Progenitor cell of endocrine pancreas (in vitro differentiated cells): ENCODE measurements around the gene SCO2. TPM values are rescaled to one million over a fixed set of nuclear protein-coding genes. Genes with fewer than 3 reads are reported as not detected.

Experiments used
- DNase-seq: peaks from one replicate; pipeline ENCODE4 v3.0.0; 2021; ENCODE audit warnings: low spot score; ENCODE audit not compliant: unreplicated experiment
- H3K27ac Mint-ChIP-seq: 2 replicates; pipeline ENCODE4 v1.8.0; 2021; ENCODE audit warnings: mild to moderate bottlenecking, moderate library complexity, mixed read lengths
- H3K27me3 Mint-ChIP-seq: 2 replicates; pipeline ENCODE4 v1.8.0; 2021; ENCODE audit warnings: mixed read lengths
- H3K36me3 Mint-ChIP-seq: 2 replicates; pipeline ENCODE4 v1.8.0; 2022; ENCODE audit warnings: mixed read lengths; ENCODE audit not compliant: insufficient read depth
- H3K4me1 Mint-ChIP-seq: 2 replicates; pipeline ENCODE4 v1.8.0; 2021; ENCODE audit warnings: low read depth, mixed read lengths
- H3K4me3 Mint-ChIP-seq: 2 replicates; pipeline ENCODE4 v1.8.0; 2021; ENCODE audit warnings: low read depth, mild to moderate bottlenecking, moderate library complexity, mixed read lengths
- H3K9me3 Mint-ChIP-seq: 2 replicates; pipeline ENCODE4 v1.8.0; 2021; ENCODE audit warnings: low read depth, mixed read lengths
- CTCF ChIP-seq: fragments of 200-600 bp; sonication (generic); IDR thresholded peaks from one replicate; pipeline ENCODE4 v1.5.0; 2021; ENCODE audit warnings: antibody characterized with exemption, mild to moderate bottlenecking; ENCODE audit not compliant: unreplicated experiment
- total RNA-seq: library from RNA; stranded (reverse); gene quantifications from 2 replicates; pipeline ENCODE4 v1.2.1, GENCODE V29; 2021

The SCO2 gene
- total RNA-seq, 1 donor from 2014 or later = 3.7 TPM

- DNase-seq = no peak
- Mint-ChIP-seq H3K4me1 (peaks cover 11% of the 10 kb centered on the region), H3K4me3 (peak overlapping the region; percentile 61), H3K9me3 (no peaks in the 10 kb centered on the region), H3K27ac (peak overlapping the region; percentile 33), H3K36me3 (peaks cover 4% of the 10 kb centered on the region), H3K27me3 (peaks cover 18% of the 10 kb centered on the region)
- TF ChIP-seq CTCF = no peak
Observed at GRCh38 chr22:50526834-50527801, 1.7 kb upstream of the SCO2 start.

- peaks cover 4% of the 10 kb centered on the region for H3K36me3 Mint-ChIP-seq
- peak overlapping the region; percentile 61 for H3K4me3 Mint-ChIP-seq
- no peaks in the 10 kb centered on the region for H3K9me3 Mint-ChIP-seq
- peak; percentile 70 for DNase-seq
- H3K4me1 Mint-ChIP-seq = peaks cover 11% of the 10 kb centered on the region
- TF ChIP-seq CTCF = peak; percentile 69
- H3K27ac Mint-ChIP-seq = peak overlapping the region; percentile 33
- H3K27me3 Mint-ChIP-seq = peaks cover 18% of the 10 kb centered on the region
Observed at GRCh38 chr22:50526108-50526833, 873 bp upstream of the SCO2 start.

GRCh38 chr22:50525858-50526107, 385 bp upstream of the SCO2 start:
- H3K36me3 Mint-ChIP-seq = peaks cover 4% of the 10 kb centered on the region
- peaks cover 11% of the 10 kb centered on the region for H3K4me1 Mint-ChIP-seq
- peaks cover 14% of the 10 kb centered on the region for H3K27me3 Mint-ChIP-seq
- DNase-seq = no peak
- H3K4me3 Mint-ChIP-seq = peak overlapping the region; percentile 83
- H3K27ac Mint-ChIP-seq = no peak overlapping the region
- H3K9me3 Mint-ChIP-seq = no peaks in the 10 kb centered on the region
- TF ChIP-seq CTCF = peak; percentile 65

- H3K4me3 Mint-ChIP-seq = peak overlapping the region; percentile 83
- peaks cover 4% of the 10 kb centered on the region for H3K36me3 Mint-ChIP-seq
- TF ChIP-seq CTCF = no peak
- peak overlapping the region; percentile 96 for H3K27ac Mint-ChIP-seq
- no peaks in the 10 kb centered on the region for H3K9me3 Mint-ChIP-seq
- peaks cover 14% of the 10 kb centered on the region for H3K27me3 Mint-ChIP-seq
- DNase-seq = no peak
- peaks cover 11% of the 10 kb centered on the region for H3K4me1 Mint-ChIP-seq
Observed at GRCh38 chr22:50524676-50525103, 708 bp downstream of the SCO2 start.

GRCh38 chr22:50523806-50524675, 1.4 kb downstream of the SCO2 start:
- Mint-ChIP-seq H3K27ac (peak overlapping the region; percentile 96), H3K27me3 (peaks cover 13% of the 10 kb centered on the region), H3K9me3 (no peaks in the 10 kb centered on the region), H3K4me1 (peaks cover 11% of the 10 kb centered on the region), H3K36me3 (peaks cover 4% of the 10 kb centered on the region), H3K4me3 (peak overlapping the region; percentile 83)
- no peak for DNase-seq
- no peak for TF ChIP-seq CTCF
